Measurements from ENCODE around the gene FMNL2. TPM values are rescaled to one million over a fixed set of nuclear protein-coding genes. Genes with fewer than 3 reads are reported as not detected.

Gene FMNL2
- total RNA-seq, 1 donor from 2014 or later, result 108 TPM

DNA sequence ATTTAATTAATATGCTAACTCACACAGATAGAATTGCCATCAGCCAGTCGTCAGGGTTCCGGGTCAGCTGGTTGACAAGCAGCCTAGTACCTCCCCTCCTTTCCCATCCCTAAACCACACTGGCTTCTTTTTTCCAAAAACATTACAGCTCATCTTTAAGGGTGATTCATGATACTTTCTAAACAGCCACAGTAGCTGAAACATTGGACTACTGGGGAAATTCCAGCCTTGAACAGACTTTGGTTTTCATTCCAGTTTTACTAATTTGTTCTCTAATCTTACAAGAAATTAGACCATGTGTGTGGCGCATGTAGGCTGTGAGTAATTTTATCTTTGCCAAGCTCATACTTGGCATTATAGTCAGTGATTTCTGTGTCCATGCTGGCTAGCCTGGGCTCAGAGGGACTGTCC lies 110.8 kb downstream of the FMNL2 start:
- H3K36me3 Mint-ChIP-seq (ENCODE audit: insufficient read depth), result peaks cover 7% of the 10 kb centered on the region

DNA sequence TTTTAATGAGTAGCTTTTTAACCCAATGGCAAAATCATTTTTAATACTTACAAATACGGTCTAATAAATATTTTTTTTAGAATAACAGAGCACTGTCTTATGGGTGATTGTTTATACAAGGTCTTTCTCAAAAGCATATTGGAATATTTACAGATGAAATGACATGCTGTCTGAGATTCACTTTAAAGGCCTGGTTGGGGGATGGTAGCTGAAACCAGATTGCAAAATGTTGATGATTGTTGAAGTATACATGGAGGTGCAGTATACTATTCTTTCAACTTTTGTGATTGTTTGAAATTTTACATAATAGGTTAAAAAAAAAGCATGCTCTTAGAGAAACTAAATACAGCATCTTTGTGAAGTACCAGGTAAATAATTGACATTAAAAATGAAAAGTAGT lies 111.2 kb downstream of the FMNL2 start:
- H3K27me3 Mint-ChIP-seq, result no peaks in the 10 kb centered on the region
- H3K4me3 Mint-ChIP-seq (ENCODE audit: low read depth), result no peak overlapping the region
- H3K4me1 Mint-ChIP-seq (ENCODE audit: low read depth), result peaks cover 36% of the 10 kb centered on the region
- H3K36me3 Mint-ChIP-seq (ENCODE audit: insufficient read depth), result peaks cover 7% of the 10 kb centered on the region
- TF ChIP-seq, protein P1, sequence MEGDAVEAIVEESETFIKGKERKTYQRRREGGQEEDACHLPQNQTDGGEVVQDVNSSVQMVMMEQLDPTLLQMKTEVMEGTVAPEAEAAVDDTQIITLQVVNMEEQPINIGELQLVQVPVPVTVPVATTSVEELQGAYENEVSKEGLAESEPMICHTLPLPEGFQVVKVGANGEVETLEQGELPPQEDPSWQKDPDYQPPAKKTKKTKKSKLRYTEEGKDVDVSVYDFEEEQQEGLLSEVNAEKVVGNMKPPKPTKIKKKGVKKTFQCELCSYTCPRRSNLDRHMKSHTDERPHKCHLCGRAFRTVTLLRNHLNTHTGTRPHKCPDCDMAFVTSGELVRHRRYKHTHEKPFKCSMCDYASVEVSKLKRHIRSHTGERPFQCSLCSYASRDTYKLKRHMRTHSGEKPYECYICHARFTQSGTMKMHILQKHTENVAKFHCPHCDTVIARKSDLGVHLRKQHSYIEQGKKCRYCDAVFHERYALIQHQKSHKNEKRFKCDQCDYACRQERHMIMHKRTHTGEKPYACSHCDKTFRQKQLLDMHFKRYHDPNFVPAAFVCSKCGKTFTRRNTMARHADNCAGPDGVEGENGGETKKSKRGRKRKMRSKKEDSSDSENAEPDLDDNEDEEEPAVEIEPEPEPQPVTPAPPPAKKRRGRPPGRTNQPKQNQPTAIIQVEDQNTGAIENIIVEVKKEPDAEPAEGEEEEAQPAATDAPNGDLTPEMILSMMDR (IDR thresholded peaks at IDR 0.05; ENCODE audit: unreplicated experiment), result no peak
- DNase-seq (ENCODE audit: low spot score, unreplicated experiment), result no peak
- no peak overlapping the region for H3K27ac Mint-ChIP-seq
- peaks cover 4% of the 10 kb centered on the region for H3K9me3 Mint-ChIP-seq (ENCODE audit: low read depth)

More for the DNA sequence above, 110.8 kb downstream of the FMNL2 start:
- TF ChIP-seq, protein P1 (IDR thresholded peaks at IDR 0.05; ENCODE audit: unreplicated experiment), result no peak
- Mint-ChIP-seq H3K9me3 (ENCODE audit: low read depth) (peaks cover 4% of the 10 kb centered on the region), H3K4me1 (ENCODE audit: low read depth) (peaks cover 36% of the 10 kb centered on the region), H3K4me3 (ENCODE audit: low read depth) (no peak overlapping the region), H3K27me3 (no peaks in the 10 kb centered on the region), H3K27ac (no peak overlapping the region)
- no peak for DNase-seq (ENCODE audit: low spot score, unreplicated experiment)

DNA sequence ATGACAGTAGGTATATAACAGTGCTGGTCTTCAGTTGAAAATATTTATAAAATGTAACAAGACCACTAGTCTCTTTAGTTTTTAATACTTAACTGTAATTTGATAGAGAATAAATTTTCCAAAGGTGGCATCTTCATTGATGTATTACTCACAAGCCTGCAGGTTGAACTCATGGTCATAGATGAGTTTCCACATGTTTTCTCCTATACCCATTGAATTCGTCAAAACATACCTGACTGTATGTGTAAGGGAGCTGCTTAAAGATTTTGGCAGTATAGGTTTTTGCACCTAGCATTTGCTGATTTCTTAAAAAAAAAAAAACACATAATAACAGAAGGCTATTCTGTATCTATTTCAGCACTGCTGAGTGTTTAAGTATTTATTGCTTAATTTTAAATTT lies 112.9 kb downstream of the FMNL2 start:
- H3K27me3 Mint-ChIP-seq, result no peaks in the 10 kb centered on the region
- H3K27ac Mint-ChIP-seq, result no peak overlapping the region
- peaks cover 4% of the 10 kb centered on the region for H3K9me3 Mint-ChIP-seq (ENCODE audit: low read depth)
- no peak overlapping the region for H3K4me3 Mint-ChIP-seq (ENCODE audit: low read depth)
- DNase-seq (ENCODE audit: low spot score, unreplicated experiment), result no peak
- H3K4me1 Mint-ChIP-seq (ENCODE audit: low read depth), result peaks cover 46% of the 10 kb centered on the region
- H3K36me3 Mint-ChIP-seq (ENCODE audit: insufficient read depth), result peaks cover 6% of the 10 kb centered on the region
- TF ChIP-seq, protein P1 (IDR thresholded peaks at IDR 0.05; ENCODE audit: unreplicated experiment), result no peak

DNA sequence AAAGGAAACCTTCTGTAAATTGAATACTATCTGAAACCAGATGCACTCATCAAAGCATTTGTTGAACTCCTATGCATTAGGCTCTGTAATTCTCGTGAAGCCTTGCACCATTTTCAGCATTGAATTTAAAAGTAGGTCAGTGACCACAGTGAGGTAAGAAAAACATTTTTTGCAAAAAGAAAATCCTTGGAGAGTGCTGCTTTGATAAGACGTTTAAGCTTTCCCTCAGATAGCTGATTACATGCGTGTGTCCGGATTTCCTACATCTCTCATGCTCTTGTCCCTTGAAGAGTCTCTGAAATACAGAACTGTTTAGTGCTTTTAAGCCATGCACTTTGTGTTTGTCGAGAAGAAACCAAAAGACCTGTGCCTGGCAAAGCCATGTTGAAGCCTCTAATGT lies 113.6 kb downstream of the FMNL2 start:
- DNase-seq (ENCODE audit: low spot score, unreplicated experiment), result no peak
- H3K9me3 Mint-ChIP-seq (ENCODE audit: low read depth), result no peaks in the 10 kb centered on the region
- H3K27me3 Mint-ChIP-seq, result no peaks in the 10 kb centered on the region
- H3K36me3 Mint-ChIP-seq (ENCODE audit: insufficient read depth), result peaks cover 2% of the 10 kb centered on the region
- no peak overlapping the region for H3K4me3 Mint-ChIP-seq (ENCODE audit: low read depth)
- TF ChIP-seq, protein P1 (IDR thresholded peaks at IDR 0.05; ENCODE audit: unreplicated experiment), result no peak
- H3K27ac Mint-ChIP-seq, result no peak overlapping the region
- H3K4me1 Mint-ChIP-seq (ENCODE audit: low read depth), result peaks cover 47% of the 10 kb centered on the region

DNA sequence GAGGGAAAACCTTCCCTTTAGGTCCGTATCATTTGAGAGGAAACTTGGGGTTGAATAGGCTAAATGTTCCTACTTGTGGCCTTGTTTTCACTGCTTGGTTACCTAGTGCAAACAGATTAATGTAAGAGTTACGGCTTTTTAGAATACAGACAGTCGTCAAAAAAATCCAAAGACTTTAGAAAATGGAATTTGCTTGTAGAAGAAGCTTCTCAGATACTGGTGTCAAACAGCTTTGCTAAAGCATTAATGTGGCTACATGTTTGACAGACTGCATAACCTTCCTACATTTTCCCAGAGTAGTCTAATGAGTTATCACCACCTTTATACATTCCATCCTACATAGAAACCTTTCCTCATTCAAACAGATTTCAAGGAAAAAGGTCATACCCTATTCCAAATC lies 114.6 kb downstream of the FMNL2 start:
- Mint-ChIP-seq H3K4me3 (ENCODE audit: low read depth) (no peak overlapping the region), H3K27me3 (no peaks in the 10 kb centered on the region), H3K36me3 (ENCODE audit: insufficient read depth) (peaks cover 2% of the 10 kb centered on the region), H3K9me3 (ENCODE audit: low read depth) (no peaks in the 10 kb centered on the region), H3K27ac (no peak overlapping the region), H3K4me1 (ENCODE audit: low read depth) (peaks cover 49% of the 10 kb centered on the region)
- no peak for DNase-seq (ENCODE audit: low spot score, unreplicated experiment)
- TF ChIP-seq, protein P1 (IDR thresholded peaks at IDR 0.05; ENCODE audit: unreplicated experiment), result no peak
